Mesendoderm (in vitro differentiated cells): Measurements from ENCODE around the gene PCDHA8.
A peak's percentile ranks its signal among the peaks of the same experiment; 100 is the strongest.
"Not testable (repeated sequence)": the region's sequence is repeated elsewhere in the genome, so short reads cannot be mapped to it uniquely, and the experiment has no call there.

Experiments used
- DNase-seq: peaks from one replicate; pipeline ENCODE4 v3.0.0; 2013
- H2AK5ac ChIP-seq: 2 replicates; pipeline ENCODE4 v1.6.1; 2013; ENCODE audit warnings: low read length, inconsistent platforms
- H2BK120ac ChIP-seq: 2 replicates; pipeline ENCODE4 v1.6.1; 2013; ENCODE audit warnings: low read depth, mild to moderate bottlenecking, low read length, moderate library complexity, mixed read lengths
- H2BK15ac ChIP-seq: replicated peaks from 2 replicates; pipeline ENCODE4 v1.6.1; 2013; ENCODE audit warnings: low read depth, mild to moderate bottlenecking, moderate library complexity
- H2BK5ac ChIP-seq: 2 replicates; pipeline ENCODE4 v1.6.1; 2013; ENCODE audit warnings: low read length, inconsistent platforms
- H3K18ac ChIP-seq: 2 replicates; pipeline ENCODE4 v1.6.1; 2013; ENCODE audit warnings: mild to moderate bottlenecking, low read length, mixed read lengths
- H3K23ac ChIP-seq: one replicate; pipeline ENCODE4 v1.6.1; 2013; ENCODE audit warnings: low read length
- H3K27ac ChIP-seq: 2 replicates; pipeline ENCODE4 v1.5.1; 2013; ENCODE audit warnings: low read depth, mild to moderate bottlenecking, inconsistent platforms, low read length, moderate library complexity
- H3K27me3 ChIP-seq: 2 replicates; pipeline ENCODE4 v1.6.1; 2013; ENCODE audit warnings: low read length, control low read depth, mild to moderate bottlenecking, inconsistent platforms; ENCODE audit not compliant: insufficient read depth, poor library complexity
- H3K36me3 ChIP-seq: 2 replicates; pipeline ENCODE4 v1.6.1; 2013; ENCODE audit warnings: low read length, inconsistent platforms; ENCODE audit not compliant: control insufficient read depth, insufficient read depth
- H3K4ac ChIP-seq: one replicate; pipeline ENCODE4 v1.6.1; 2013; ENCODE audit warnings: low read depth, mild to moderate bottlenecking, low read length, moderate library complexity
- H3K4me1 ChIP-seq: 2 replicates; pipeline ENCODE4 v1.6.1; 2013; ENCODE audit warnings: low read depth, low read length, inconsistent platforms; ENCODE audit not compliant: control insufficient read depth
- H3K4me2 ChIP-seq: 2 replicates; pipeline ENCODE4 v1.6.1; 2013; ENCODE audit warnings: low read length
- H3K4me3 ChIP-seq: 2 replicates; pipeline ENCODE4 v1.5.1; 2013; ENCODE audit warnings: mild to moderate bottlenecking, low read length
- H3K56ac ChIP-seq: one replicate; pipeline ENCODE4 v1.6.1; 2013; ENCODE audit warnings: low read length
- H3K79me1 ChIP-seq: 2 replicates; pipeline ENCODE4 v1.6.1; 2013; ENCODE audit warnings: low read length, inconsistent platforms
- H3K79me2 ChIP-seq: 2 replicates; pipeline ENCODE4 v1.6.1; 2013; ENCODE audit warnings: mild to moderate bottlenecking, low read length; ENCODE audit not compliant: control insufficient read depth, insufficient read depth
- H3K9ac ChIP-seq: 2 replicates; pipeline ENCODE4 v1.6.1; 2013; ENCODE audit warnings: low read length, inconsistent platforms
- H4K5ac ChIP-seq: one replicate; pipeline ENCODE4 v1.6.1; 2013; ENCODE audit warnings: low read length
- H4K8ac ChIP-seq: one replicate; pipeline ENCODE4 v1.6.1; 2013; ENCODE audit warnings: low read depth, mild to moderate bottlenecking, control low read depth, low read length, moderate library complexity
- WGBS: extraction: QIAGEN DNeasy Blood & Tissue Kit; methylation state at CpG from one replicate; pipeline ENCODE4 v1.1.7; 2013; ENCODE audit warnings: low lambda C conversion rate, missing lambda C conversion rate; ENCODE audit not compliant: insufficient coverage; ENCODE audit errors: extremely low coverage; 5-methylcytosine and 5-hydroxymethylcytosine counted together

The PCDHA8 gene

GRCh38 chr5:140868721-140869554, 28.0 kb downstream of the PCDHA8 start, which contains the start of gene PCDHA11:
TSS of gene PCDHA11 (plus strand) at chr5:140868957. CDS start at chr5:140869104, 147 bp downstream.
- Histone ChIP-seq H4K8ac (no peak within 1 kb of the TSS), H3K36me3 (no peaks in the 10 kb centered on the region), H2BK5ac (no peak within 1 kb of the TSS), H3K4me2 (no peak within 1 kb of the TSS), H3K79me1 (no peaks in the 10 kb centered on the region), H2BK15ac (no peak within 1 kb of the TSS), H3K27me3 (no peaks in the 10 kb centered on the region), H4K5ac (no peak within 1 kb of the TSS), H3K56ac (peak within 1 kb of the TSS; percentile 68), H3K18ac (peak within 1 kb of the TSS; percentile 70), H3K23ac (no peak within 1 kb of the TSS), H3K4ac (no peak within 1 kb of the TSS), H3K4me1 (no peaks in the 10 kb centered on the region), H2BK120ac (no peak within 1 kb of the TSS), H2AK5ac (no peak within 1 kb of the TSS), H3K27ac (no peak within 1 kb of the TSS), H3K79me2 (no peaks in the 10 kb centered on the region), H3K9ac (peak within 1 kb of the TSS; percentile 65), H3K4me3 (peak within 1 kb of the TSS; percentile 41)
- peak; percentile 84 for DNase-seq
- no CpG with 5 or more reads among the region's 41 CpGs for WGBS

GRCh38 chr5:140869555-140869886, 28.5 kb downstream of the PCDHA8 start:
- WGBS = no CpG with 5 or more reads among the region's 5 CpGs
- Histone ChIP-seq H4K5ac (no peak overlapping the region), H3K4ac (no peak overlapping the region), H2BK120ac (no peak overlapping the region), H2BK5ac (no peak overlapping the region), H3K18ac (no peak overlapping the region), H3K27me3 (no peaks in the 10 kb centered on the region), H3K56ac (no peak overlapping the region), H3K36me3 (no peaks in the 10 kb centered on the region), H3K9ac (no peak overlapping the region), H3K4me3 (no peak overlapping the region), H2AK5ac (no peak overlapping the region), H3K79me1 (no peaks in the 10 kb centered on the region), H2BK15ac (no peak overlapping the region), H3K27ac (no peak overlapping the region), H3K23ac (no peak overlapping the region), H3K4me1 (no peaks in the 10 kb centered on the region), H4K8ac (no peak overlapping the region), H3K79me2 (no peaks in the 10 kb centered on the region), H3K4me2 (no peak overlapping the region)
- no peak for DNase-seq

- no peak overlapping the region for H3K27ac ChIP-seq
- H2BK15ac ChIP-seq = no peak overlapping the region
- no peak overlapping the region for H3K4ac ChIP-seq
- H2BK120ac ChIP-seq = no peak overlapping the region
- no peak overlapping the region for H4K8ac ChIP-seq
- WGBS = no CpG with 5 or more reads among the region's 114 CpGs
- H3K18ac ChIP-seq = no peak overlapping the region
- H3K79me1 ChIP-seq = no peaks in the 10 kb centered on the region
- H2BK5ac ChIP-seq = no peak overlapping the region
- no peak overlapping the region for H3K23ac ChIP-seq
- H3K4me3 ChIP-seq = no peak overlapping the region
- no peak overlapping the region for H3K4me2 ChIP-seq
- no peak for DNase-seq
- H4K5ac ChIP-seq = no peak overlapping the region
- no peak overlapping the region for H3K9ac ChIP-seq
- H3K79me2 ChIP-seq = no peaks in the 10 kb centered on the region
- H3K56ac ChIP-seq = no peak overlapping the region
- H3K36me3 ChIP-seq = no peaks in the 10 kb centered on the region
- no peak overlapping the region for H2AK5ac ChIP-seq
- H3K4me1 ChIP-seq = no peaks in the 10 kb centered on the region
- no peaks in the 10 kb centered on the region for H3K27me3 ChIP-seq
Measured at GRCh38 chr5:140870221-140871201, 29.5 kb downstream of the PCDHA8 start.

GRCh38 chr5:140875085-140876065, 34.4 kb downstream of the PCDHA8 start, which contains the start of gene PCDHA12:
TSS of gene PCDHA12 (plus strand) at chr5:140875308. CDS start at chr5:140875473, 165 bp downstream.
- Histone ChIP-seq H2BK5ac (no peak within 1 kb of the TSS), H3K27me3 (no peaks in the 10 kb centered on the region), H3K79me1 (peaks cover 2% of the 10 kb centered on the region), H3K36me3 (no peaks in the 10 kb centered on the region), H3K4me2 (peak within 1 kb of the TSS; percentile 25), H4K5ac (no peak within 1 kb of the TSS), H2BK15ac (no peak within 1 kb of the TSS), H3K9ac (peak within 1 kb of the TSS; percentile 64), H4K8ac (no peak within 1 kb of the TSS), H3K23ac (no peak within 1 kb of the TSS), H3K27ac (no peak within 1 kb of the TSS), H3K18ac (no peak within 1 kb of the TSS), H3K4me1 (no peaks in the 10 kb centered on the region), H2AK5ac (no peak within 1 kb of the TSS), H2BK120ac (no peak within 1 kb of the TSS), H3K79me2 (no peaks in the 10 kb centered on the region), H3K56ac (peak within 1 kb of the TSS; percentile 85), H3K4me3 (peak within 1 kb of the TSS; percentile 36), H3K4ac (no peak within 1 kb of the TSS)
- no CpG with 5 or more reads among the region's 47 CpGs for WGBS
- peak; percentile 82 for DNase-seq

- H3K79me2 ChIP-seq, H2BK5ac ChIP-seq, H2AK5ac ChIP-seq, H3K56ac ChIP-seq, H2BK15ac ChIP-seq, H3K36me3 ChIP-seq, H3K4me1 ChIP-seq, H2BK120ac ChIP-seq, H4K5ac ChIP-seq, H3K4me3 ChIP-seq, H3K9ac ChIP-seq, H3K79me1 ChIP-seq, DNase-seq, H3K27me3 ChIP-seq, H3K4ac ChIP-seq, H3K18ac ChIP-seq, H3K4me2 ChIP-seq, H3K27ac ChIP-seq, H4K8ac ChIP-seq: not testable (repeated sequence)
- WGBS = no CpG with 5 or more reads among the region's 80 CpGs
- H3K23ac ChIP-seq = peak overlapping the region; percentile 16
Measured at GRCh38 chr5:140876541-140877261, 35.7 kb downstream of the PCDHA8 start.
